ENCODE results near the gene CALU.

- no peak for TF ChIP-seq CTCF (conservative IDR thresholded peaks at IDR 0.05)
- TF ChIP-seq ZFX (IDR thresholded peaks at IDR 0.05), result no peak
Measured at GRCh38 chr7:128732521-128733277, 6.5 kb upstream of the CALU start.
